AG09309 (cell line): ENCODE results near the gene CALHM2.

Source experiments
- DNase-seq: peaks from one replicate; pipeline ENCODE4 v3.0.0-alpha.2; 2010; ENCODE audit warnings: low read depth
- H3K4me3 ChIP-seq: 2 replicates; pipeline ENCODE4 v1.5.1; 2011; ENCODE audit warnings: mild to moderate bottlenecking, low read depth, low read length, moderate library complexity; ENCODE audit not compliant: control insufficient read depth
- CTCF ChIP-seq: IDR thresholded peaks from 2 replicates; pipeline ENCODE4 v1.5.1; 2011; ENCODE audit warnings: mild to moderate bottlenecking, low read depth, low read length, inconsistent platforms; ENCODE audit not compliant: insufficient read depth, control insufficient read depth; ENCODE audit errors: missing control alignments

The CALHM2 gene

GRCh38 chr10:103467406-103467805 lies 15.2 kb upstream of the CALHM2 start:
- no peak overlapping the region for H3K4me3 ChIP-seq
- TF ChIP-seq CTCF, result no peak
- DNase-seq, result no peak

GRCh38 chr10:103466734-103467133 lies 14.6 kb upstream of the CALHM2 start:
- H3K4me3 ChIP-seq, result no peak overlapping the region
- no peak for TF ChIP-seq CTCF
- DNase-seq, result no peak

GRCh38 chr10:103465411-103466179 lies 13.4 kb upstream of the CALHM2 start:
- H3K4me3 ChIP-seq, result no peak overlapping the region
- DNase-seq, result no peak
- no peak for TF ChIP-seq CTCF

GRCh38 chr10:103463499-103463898 lies 11.3 kb upstream of the CALHM2 start:
- no peak overlapping the region for H3K4me3 ChIP-seq
- no peak for DNase-seq
- no peak for TF ChIP-seq CTCF

GRCh38 chr10:103459615-103460014 lies 7.4 kb upstream of the CALHM2 start:
- no peak overlapping the region for H3K4me3 ChIP-seq
- TF ChIP-seq CTCF, result no peak
- DNase-seq, result no peak

GRCh38 chr10:103458720-103459119 lies 6.5 kb upstream of the CALHM2 start, which contains the start of gene CALHM1:
TSS of gene CALHM1 (minus strand) at chr10:103458900. CDS start at chr10:103458751, 149 bp downstream.
- TF ChIP-seq CTCF, result no peak

More at GRCh38 chr10:103458720-103459119, 6.5 kb upstream of the CALHM2 start, which contains the start of gene CALHM1:
- no peak within 1 kb of the TSS for H3K4me3 ChIP-seq
- DNase-seq, result no peak
